WTC11 (cell line): Measurements from ENCODE around the gene TMUB1. TPM values are rescaled to one million over a fixed set of nuclear protein-coding genes. Genes with fewer than 3 reads are reported as not detected.

Source experiments
- ATAC-seq: fragments of 200-7000 bp; cut with Tn5 transposase; 2 replicates; pipeline ENCODE4 v1.10.0; 2021; ENCODE audit warnings: mild to moderate bottlenecking, moderate library complexity
- CTCF ChIA-PET: fragments of 300-600 bp; sonication (Branson Sonifier 250); formaldehyde crosslinking; loops from one replicate; lab custom pipeline; 2021; ENCODE audit warnings: antibody characterized with exemption; lab: Charles Lee
- POLR2A ChIA-PET: fragments of 350-600 bp; sonication (Branson Sonifier 250); formaldehyde crosslinking; loops from one replicate; lab custom pipeline; 2021; ENCODE audit warnings: antibody characterized with exemption; lab: Charles Lee
- DNase-seq: peaks from one replicate; pipeline ENCODE4 v3.0.0; 2021; ENCODE audit warnings: low spot score
- H3K27ac Mint-ChIP-seq: 2 replicates; pipeline ENCODE4 v1.8.0; 2021; ENCODE audit warnings: mixed read lengths
- H3K27me3 Mint-ChIP-seq: 2 replicates; pipeline ENCODE4 v1.8.0; 2021; ENCODE audit warnings: low read depth, mild to moderate bottlenecking, moderate library complexity, mixed read lengths
- H3K36me3 Mint-ChIP-seq: 2 replicates; pipeline ENCODE4 v1.8.0; 2021; ENCODE audit warnings: mixed read lengths
- H3K4me1 Mint-ChIP-seq: 2 replicates; pipeline ENCODE4 v1.8.0; 2022; ENCODE audit warnings: mixed read lengths
- H3K4me3 Mint-ChIP-seq: 2 replicates; pipeline ENCODE4 v1.8.0; 2021; ENCODE audit warnings: mild to moderate bottlenecking, moderate library complexity, mixed read lengths
- H3K9me3 Mint-ChIP-seq: 2 replicates; pipeline ENCODE4 v1.8.0; 2021; ENCODE audit warnings: mixed read lengths
- CREM ChIP-seq: sonication (generic); formaldehyde crosslinking; IDR thresholded peaks from 2 replicates; pipeline ENCODE4 v1.8.1; 2022; ENCODE audit warnings: mild to moderate bottlenecking, missing genetic modification reagents, moderate library complexity
- ETV6 ChIP-seq: sonication (generic); formaldehyde crosslinking; IDR thresholded peaks from 2 replicates; pipeline ENCODE4 v1.8.1; 2022; ENCODE audit warnings: mild to moderate bottlenecking, missing genetic modification reagents
- IRF2 ChIP-seq: sonication (generic); formaldehyde crosslinking; IDR thresholded peaks from 2 replicates; pipeline ENCODE4 v1.8.0; 2022; ENCODE audit warnings: low read depth, missing genetic modification reagents, borderline replicate concordance
- JAZF1 ChIP-seq: fragments of 250-450 bp; sonication (Bioruptor Pico); IDR thresholded peaks from 2 replicates; pipeline ENCODE4 v1.9.0; 2021; ENCODE audit warnings: moderate library complexity, mild to moderate bottlenecking, inconsistent platforms
- JUN ChIP-seq: sonication (generic); formaldehyde crosslinking; IDR thresholded peaks from 2 replicates; pipeline ENCODE4 v1.8.0; 2023; ENCODE audit warnings: mild to moderate bottlenecking, missing genetic modification reagents
- KAT7 ChIP-seq: sonication (generic); formaldehyde crosslinking; IDR thresholded peaks from 2 replicates; pipeline ENCODE4 v1.8.1; 2023; ENCODE audit warnings: missing genetic modification reagents, mild to moderate bottlenecking, borderline replicate concordance
- PRRX2 ChIP-seq: fragments of 250-450 bp; sonication (Bioruptor Pico); IDR thresholded peaks from 2 replicates; pipeline ENCODE4 v1.8.0; 2021; ENCODE audit warnings: mild to moderate bottlenecking
- RELA ChIP-seq: sonication (generic); formaldehyde crosslinking; IDR thresholded peaks from 2 replicates; pipeline ENCODE4 v1.8.1; 2022; ENCODE audit warnings: missing genetic modification reagents, mild to moderate bottlenecking, borderline replicate concordance
- SMAD4 ChIP-seq: sonication (generic); formaldehyde crosslinking; IDR thresholded peaks from 2 replicates; pipeline ENCODE4 v1.8.0; 2022; ENCODE audit warnings: mild to moderate bottlenecking, missing genetic modification reagents
- SP1 ChIP-seq: sonication (generic); formaldehyde crosslinking; conservative IDR thresholded peaks from 2 replicates; pipeline ENCODE4 v1.8.1; 2022; ENCODE audit warnings: missing genetic modification reagents
- TCF7 ChIP-seq: sonication (generic); formaldehyde crosslinking; IDR thresholded peaks from 2 replicates; pipeline ENCODE4 v1.8.0; 2022; ENCODE audit warnings: mild to moderate bottlenecking, low read depth, missing genetic modification reagents, moderate library complexity
- TEAD4 ChIP-seq: sonication (generic); formaldehyde crosslinking; IDR thresholded peaks from 2 replicates; pipeline ENCODE4 v1.8.0; 2022; ENCODE audit warnings: mild to moderate bottlenecking, missing genetic modification reagents
- ZNF219 ChIP-seq: sonication (generic); formaldehyde crosslinking; IDR thresholded peaks from 2 replicates; pipeline ENCODE4 v1.8.0; 2023; ENCODE audit warnings: missing genetic modification reagents, mild to moderate bottlenecking, borderline replicate concordance
- ZNF317 ChIP-seq: sonication (generic); formaldehyde crosslinking; IDR thresholded peaks from 2 replicates; pipeline ENCODE4 v1.8.1; 2023; ENCODE audit warnings: low read depth, mild to moderate bottlenecking, moderate library complexity, missing genetic modification reagents, borderline replicate concordance
- ZNF396 ChIP-seq: fragments of 250-450 bp; sonication (Bioruptor Pico); IDR thresholded peaks from 2 replicates; pipeline ENCODE4 v1.8.0; 2021; ENCODE audit warnings: mild to moderate bottlenecking, moderate library complexity, borderline replicate concordance
- ZNF671 ChIP-seq: fragments of 250-450 bp; sonication (Bioruptor Pico); IDR thresholded peaks from 2 replicates; pipeline ENCODE4 v1.8.0; 2021; ENCODE audit warnings: mild to moderate bottlenecking
- total RNA-seq: library from RNA; stranded (reverse); gene quantifications from 3 replicates; pipeline ENCODE4 v1.2.3, GENCODE V29; 2021
- TF ChIP-seq, protein P1 (sequence below): sonication (generic); formaldehyde crosslinking; IDR thresholded peaks from 2 replicates; pipeline ENCODE4 v1.8.1; 2023; ENCODE audit warnings: mild to moderate bottlenecking, moderate library complexity, missing genetic modification reagents
- TF ChIP-seq, protein P2 (sequence below): sonication (generic); formaldehyde crosslinking; IDR thresholded peaks from 2 replicates; pipeline ENCODE4 v1.8.0; 2022; ENCODE audit warnings: mild to moderate bottlenecking, missing genetic modification reagents
- TF ChIP-seq, protein P3 (sequence below): fragments of 250-450 bp; sonication (Bioruptor Pico); IDR thresholded peaks from 2 replicates; pipeline ENCODE4 v1.8.0; 2021; ENCODE audit warnings: mild to moderate bottlenecking
- TF ChIP-seq, protein P4 (sequence below): sonication (generic); formaldehyde crosslinking; IDR thresholded peaks from 2 replicates; pipeline ENCODE4 v1.8.1; 2022; ENCODE audit warnings: low read depth, missing genetic modification reagents, borderline replicate concordance
- TF ChIP-seq, protein P5 (sequence below): fragments of 250-450 bp; sonication (Bioruptor Pico); IDR thresholded peaks from 2 replicates; pipeline ENCODE4 v1.9.0; 2021; ENCODE audit warnings: mild to moderate bottlenecking, borderline replicate concordance
- TF ChIP-seq, protein P6 (sequence below): sonication (generic); formaldehyde crosslinking; IDR thresholded peaks from 2 replicates; pipeline ENCODE4 v1.8.0; 2022; ENCODE audit warnings: mild to moderate bottlenecking, missing genetic modification reagents
- TF ChIP-seq, protein P7 (sequence below): sonication (generic); formaldehyde crosslinking; IDR thresholded peaks from 2 replicates; pipeline ENCODE4 v1.8.0; 2022; ENCODE audit warnings: mild to moderate bottlenecking, missing genetic modification reagents

The TMUB1 gene
- total RNA-seq, 1 experiment from 2014 or later, result 72.8 TPM

DNA sequence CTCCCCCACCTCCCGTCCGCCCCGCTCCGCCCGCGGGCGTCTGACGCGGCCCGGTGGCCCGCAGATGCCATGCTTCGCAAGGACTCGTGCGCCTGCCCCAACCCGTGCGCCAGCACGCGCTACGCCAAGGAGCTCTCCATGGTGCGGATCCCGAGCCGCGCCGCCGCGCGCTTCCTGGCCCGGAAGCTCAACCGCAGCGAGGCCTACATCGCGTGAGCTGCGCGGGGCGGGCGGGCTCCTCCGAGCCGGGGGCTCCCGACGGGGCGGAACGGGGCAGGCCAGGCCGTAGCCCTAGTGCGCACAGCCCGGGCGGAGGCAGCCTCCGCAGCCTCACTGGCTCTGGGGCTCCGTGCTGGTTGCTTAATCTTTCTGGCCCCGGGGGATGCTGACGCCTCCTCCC, 32.2 kb downstream of the TMUB1 start:
- no peak overlapping the region for H3K27ac Mint-ChIP-seq
- ChIA-PET POLR2A (interaction anchor here (1.1 to 1.9 kb wide), 4 partner anchors 11 to 38 kb away, joined by 3 to 11 read pairs (median 4); partner anchors contain the start of gene FASTK), CTCF (interaction anchor here (0.5 to 4.2 kb wide), 16 partner anchors 9 to 1218 kb away, joined by 3 to 34 read pairs (median 4); partner anchors contain the start of gene ABCB8)
- TF ChIP-seq TCF7 (CRISPR knock-in tag) (peak; percentile 96), ZNF396 (CRISPR knock-in tag) (no peak), ZNF317 (CRISPR knock-in tag) (peak; percentile 78), ZNF671 (no peak), IRF2 (CRISPR knock-in tag) (peak; percentile 82; the same call in 1 of the 2 replicates), SP1 (peak; percentile 88), JAZF1 (no peak), KAT7 (CRISPR knock-in tag) (peak; percentile 99), JUN (CRISPR knock-in tag) (peak; percentile 98), RELA (peak; percentile 97), SMAD4 (CRISPR knock-in tag) (peak; percentile 93), ZNF219 (CRISPR knock-in tag) (peak; percentile 95; the same call in 1 of the 2 replicates), ETV6 (CRISPR knock-in tag) (peak; percentile 97), CREM (CRISPR knock-in tag) (peak; percentile 80; the same call in 1 of the 2 replicates), PRRX2 (CRISPR knock-in tag) (no peak), TEAD4 (CRISPR knock-in tag) (peak; percentile 96)
- TF ChIP-seq, protein P1, sequence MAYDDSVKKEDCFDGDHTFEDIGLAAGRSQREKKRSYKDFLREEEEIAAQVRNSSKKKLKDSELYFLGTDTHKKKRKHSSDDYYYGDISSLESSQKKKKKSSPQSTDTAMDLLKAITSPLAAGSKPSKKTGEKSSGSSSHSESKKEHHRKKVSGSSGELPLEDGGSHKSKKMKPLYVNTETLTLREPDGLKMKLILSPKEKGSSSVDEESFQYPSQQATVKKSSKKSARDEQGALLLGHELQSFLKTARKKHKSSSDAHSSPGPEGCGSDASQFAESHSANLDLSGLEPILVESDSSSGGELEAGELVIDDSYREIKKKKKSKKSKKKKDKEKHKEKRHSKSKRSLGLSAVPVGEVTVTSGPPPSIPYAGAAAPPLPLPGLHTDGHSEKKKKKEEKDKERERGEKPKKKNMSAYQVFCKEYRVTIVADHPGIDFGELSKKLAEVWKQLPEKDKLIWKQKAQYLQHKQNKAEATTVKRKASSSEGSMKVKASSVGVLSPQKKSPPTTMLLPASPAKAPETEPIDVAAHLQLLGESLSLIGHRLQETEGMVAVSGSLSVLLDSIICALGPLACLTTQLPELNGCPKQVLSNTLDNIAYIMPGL (CRISPR knock-in tag), result peak; percentile 70; the same call in 1 of the 2 replicates
- TF ChIP-seq, protein P2, sequence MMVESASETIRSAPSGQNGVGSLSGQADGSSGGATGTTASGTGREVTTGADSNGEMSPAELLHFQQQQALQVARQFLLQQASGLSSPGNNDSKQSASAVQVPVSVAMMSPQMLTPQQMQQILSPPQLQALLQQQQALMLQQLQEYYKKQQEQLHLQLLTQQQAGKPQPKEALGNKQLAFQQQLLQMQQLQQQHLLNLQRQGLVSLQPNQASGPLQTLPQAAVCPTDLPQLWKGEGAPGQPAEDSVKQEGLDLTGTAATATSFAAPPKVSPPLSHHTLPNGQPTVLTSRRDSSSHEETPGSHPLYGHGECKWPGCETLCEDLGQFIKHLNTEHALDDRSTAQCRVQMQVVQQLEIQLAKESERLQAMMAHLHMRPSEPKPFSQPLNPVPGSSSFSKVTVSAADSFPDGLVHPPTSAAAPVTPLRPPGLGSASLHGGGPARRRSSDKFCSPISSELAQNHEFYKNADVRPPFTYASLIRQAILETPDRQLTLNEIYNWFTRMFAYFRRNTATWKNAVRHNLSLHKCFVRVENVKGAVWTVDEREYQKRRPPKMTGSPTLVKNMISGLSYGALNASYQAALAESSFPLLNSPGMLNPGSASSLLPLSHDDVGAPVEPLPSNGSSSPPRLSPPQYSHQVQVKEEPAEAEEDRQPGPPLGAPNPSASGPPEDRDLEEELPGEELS (CRISPR knock-in tag), result peak; percentile 99
- TF ChIP-seq, protein P3, sequence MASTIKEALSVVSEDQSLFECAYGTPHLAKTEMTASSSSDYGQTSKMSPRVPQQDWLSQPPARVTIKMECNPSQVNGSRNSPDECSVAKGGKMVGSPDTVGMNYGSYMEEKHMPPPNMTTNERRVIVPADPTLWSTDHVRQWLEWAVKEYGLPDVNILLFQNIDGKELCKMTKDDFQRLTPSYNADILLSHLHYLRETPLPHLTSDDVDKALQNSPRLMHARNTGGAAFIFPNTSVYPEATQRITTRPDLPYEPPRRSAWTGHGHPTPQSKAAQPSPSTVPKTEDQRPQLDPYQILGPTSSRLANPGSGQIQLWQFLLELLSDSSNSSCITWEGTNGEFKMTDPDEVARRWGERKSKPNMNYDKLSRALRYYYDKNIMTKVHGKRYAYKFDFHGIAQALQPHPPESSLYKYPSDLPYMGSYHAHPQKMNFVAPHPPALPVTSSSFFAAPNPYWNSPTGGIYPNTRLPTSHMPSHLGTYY (CRISPR knock-in tag), result no peak
- TF ChIP-seq, protein P4, sequence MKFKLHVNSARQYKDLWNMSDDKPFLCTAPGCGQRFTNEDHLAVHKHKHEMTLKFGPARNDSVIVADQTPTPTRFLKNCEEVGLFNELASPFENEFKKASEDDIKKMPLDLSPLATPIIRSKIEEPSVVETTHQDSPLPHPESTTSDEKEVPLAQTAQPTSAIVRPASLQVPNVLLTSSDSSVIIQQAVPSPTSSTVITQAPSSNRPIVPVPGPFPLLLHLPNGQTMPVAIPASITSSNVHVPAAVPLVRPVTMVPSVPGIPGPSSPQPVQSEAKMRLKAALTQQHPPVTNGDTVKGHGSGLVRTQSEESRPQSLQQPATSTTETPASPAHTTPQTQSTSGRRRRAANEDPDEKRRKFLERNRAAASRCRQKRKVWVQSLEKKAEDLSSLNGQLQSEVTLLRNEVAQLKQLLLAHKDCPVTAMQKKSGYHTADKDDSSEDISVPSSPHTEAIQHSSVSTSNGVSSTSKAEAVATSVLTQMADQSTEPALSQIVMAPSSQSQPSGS, result peak; percentile 69; the same call in 1 of the 2 replicates
- TF ChIP-seq, protein P5, sequence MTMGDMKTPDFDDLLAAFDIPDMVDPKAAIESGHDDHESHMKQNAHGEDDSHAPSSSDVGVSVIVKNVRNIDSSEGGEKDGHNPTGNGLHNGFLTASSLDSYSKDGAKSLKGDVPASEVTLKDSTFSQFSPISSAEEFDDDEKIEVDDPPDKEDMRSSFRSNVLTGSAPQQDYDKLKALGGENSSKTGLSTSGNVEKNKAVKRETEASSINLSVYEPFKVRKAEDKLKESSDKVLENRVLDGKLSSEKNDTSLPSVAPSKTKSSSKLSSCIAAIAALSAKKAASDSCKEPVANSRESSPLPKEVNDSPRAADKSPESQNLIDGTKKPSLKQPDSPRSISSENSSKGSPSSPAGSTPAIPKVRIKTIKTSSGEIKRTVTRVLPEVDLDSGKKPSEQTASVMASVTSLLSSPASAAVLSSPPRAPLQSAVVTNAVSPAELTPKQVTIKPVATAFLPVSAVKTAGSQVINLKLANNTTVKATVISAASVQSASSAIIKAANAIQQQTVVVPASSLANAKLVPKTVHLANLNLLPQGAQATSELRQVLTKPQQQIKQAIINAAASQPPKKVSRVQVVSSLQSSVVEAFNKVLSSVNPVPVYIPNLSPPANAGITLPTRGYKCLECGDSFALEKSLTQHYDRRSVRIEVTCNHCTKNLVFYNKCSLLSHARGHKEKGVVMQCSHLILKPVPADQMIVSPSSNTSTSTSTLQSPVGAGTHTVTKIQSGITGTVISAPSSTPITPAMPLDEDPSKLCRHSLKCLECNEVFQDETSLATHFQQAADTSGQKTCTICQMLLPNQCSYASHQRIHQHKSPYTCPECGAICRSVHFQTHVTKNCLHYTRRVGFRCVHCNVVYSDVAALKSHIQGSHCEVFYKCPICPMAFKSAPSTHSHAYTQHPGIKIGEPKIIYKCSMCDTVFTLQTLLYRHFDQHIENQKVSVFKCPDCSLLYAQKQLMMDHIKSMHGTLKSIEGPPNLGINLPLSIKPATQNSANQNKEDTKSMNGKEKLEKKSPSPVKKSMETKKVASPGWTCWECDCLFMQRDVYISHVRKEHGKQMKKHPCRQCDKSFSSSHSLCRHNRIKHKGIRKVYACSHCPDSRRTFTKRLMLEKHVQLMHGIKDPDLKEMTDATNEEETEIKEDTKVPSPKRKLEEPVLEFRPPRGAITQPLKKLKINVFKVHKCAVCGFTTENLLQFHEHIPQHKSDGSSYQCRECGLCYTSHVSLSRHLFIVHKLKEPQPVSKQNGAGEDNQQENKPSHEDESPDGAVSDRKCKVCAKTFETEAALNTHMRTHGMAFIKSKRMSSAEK, result no peak
- TF ChIP-seq, protein P6, sequence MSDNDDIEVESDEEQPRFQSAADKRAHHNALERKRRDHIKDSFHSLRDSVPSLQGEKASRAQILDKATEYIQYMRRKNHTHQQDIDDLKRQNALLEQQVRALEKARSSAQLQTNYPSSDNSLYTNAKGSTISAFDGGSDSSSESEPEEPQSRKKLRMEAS (CRISPR knock-in tag), result peak; percentile 99
- TF ChIP-seq, protein P7, sequence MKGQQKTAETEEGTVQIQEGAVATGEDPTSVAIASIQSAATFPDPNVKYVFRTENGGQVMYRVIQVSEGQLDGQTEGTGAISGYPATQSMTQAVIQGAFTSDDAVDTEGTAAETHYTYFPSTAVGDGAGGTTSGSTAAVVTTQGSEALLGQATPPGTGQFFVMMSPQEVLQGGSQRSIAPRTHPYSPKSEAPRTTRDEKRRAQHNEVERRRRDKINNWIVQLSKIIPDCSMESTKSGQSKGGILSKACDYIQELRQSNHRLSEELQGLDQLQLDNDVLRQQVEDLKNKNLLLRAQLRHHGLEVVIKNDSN (CRISPR knock-in tag), result peak; percentile 82

More for the DNA sequence above, 32.2 kb downstream of the TMUB1 start:
- Mint-ChIP-seq H3K36me3 (no peaks in the 10 kb centered on the region; the same call in 1 of the 2 replicates), H3K4me3 (no peak overlapping the region), H3K9me3 (no peaks in the 10 kb centered on the region), H3K4me1 (peaks cover 3% of the 10 kb centered on the region; the same call in 1 of the 2 replicates), H3K27me3 (peaks cover 34% of the 10 kb centered on the region)
- ATAC-seq, result peak; percentile 85
- DNase-seq, result peak; percentile 90
